NCI-H345 treated with DMSO at 0.1 percent for 48 hours (cell line): Measurements from ENCODE around the gene SYNE2.

Experiments used
- DNase-seq: peaks from one replicate; lab custom pipeline; 2025; ENCODE audit not compliant: unreplicated experiment; lab: John Stamatoyannopoulos, UW

Gene SYNE2

GRCh38 chr14:64212666-64213065, 359.9 kb downstream of the SYNE2 start:
- no peak for DNase-seq

- DNase-seq, result no peak
Measured at GRCh38 chr14:64213086-64213485, 360.3 kb downstream of the SYNE2 start.

- no peak for DNase-seq
Measured at GRCh38 chr14:64213853-64214570, 361.2 kb downstream of the SYNE2 start.

DNA sequence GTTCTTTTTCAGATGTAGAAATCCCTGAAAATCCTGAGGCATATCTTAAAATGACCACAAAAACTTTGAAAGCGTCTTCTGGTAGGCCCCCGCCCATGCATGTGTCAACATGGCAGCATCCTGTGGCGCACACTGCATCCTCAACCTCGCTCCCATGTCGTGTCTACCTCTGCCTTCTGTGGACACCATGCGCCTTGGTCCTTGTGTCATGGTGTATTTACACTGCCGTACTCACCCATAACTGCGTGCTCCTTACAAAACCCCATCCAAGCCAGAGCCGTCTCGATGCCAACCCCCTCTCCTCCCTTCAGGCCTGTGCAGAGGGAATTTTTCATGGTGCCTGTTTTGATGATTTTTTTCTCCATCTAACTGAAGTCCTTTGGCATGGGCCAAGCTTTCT, 362.5 kb downstream of the SYNE2 start:
- no peak for DNase-seq

GRCh38 chr14:64215978-64216377, 363.2 kb downstream of the SYNE2 start:
- DNase-seq, result no peak

- no peak for DNase-seq
Measured at GRCh38 chr14:64217308-64217707, 364.5 kb downstream of the SYNE2 start.

DNA sequence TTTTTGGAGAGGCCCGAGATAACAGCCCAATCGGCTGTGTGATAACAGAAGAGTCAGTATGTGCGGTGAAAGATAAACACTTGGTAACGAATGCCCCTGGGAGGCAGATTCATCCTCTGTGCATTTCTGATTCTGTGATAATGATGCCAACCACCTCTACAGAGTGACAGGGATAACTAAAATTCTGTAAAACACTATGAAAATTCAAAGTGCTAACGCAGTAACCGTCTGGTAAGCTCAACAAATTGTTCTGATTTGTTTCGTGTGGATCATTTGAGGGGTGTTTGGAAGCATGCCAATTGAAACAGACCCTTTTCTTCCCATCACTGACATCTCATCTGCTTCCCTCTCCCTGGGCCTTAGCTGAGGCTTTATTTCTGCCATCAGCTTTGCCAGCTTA, 365.0 kb downstream of the SYNE2 start:
- DNase-seq, result no peak

DNA sequence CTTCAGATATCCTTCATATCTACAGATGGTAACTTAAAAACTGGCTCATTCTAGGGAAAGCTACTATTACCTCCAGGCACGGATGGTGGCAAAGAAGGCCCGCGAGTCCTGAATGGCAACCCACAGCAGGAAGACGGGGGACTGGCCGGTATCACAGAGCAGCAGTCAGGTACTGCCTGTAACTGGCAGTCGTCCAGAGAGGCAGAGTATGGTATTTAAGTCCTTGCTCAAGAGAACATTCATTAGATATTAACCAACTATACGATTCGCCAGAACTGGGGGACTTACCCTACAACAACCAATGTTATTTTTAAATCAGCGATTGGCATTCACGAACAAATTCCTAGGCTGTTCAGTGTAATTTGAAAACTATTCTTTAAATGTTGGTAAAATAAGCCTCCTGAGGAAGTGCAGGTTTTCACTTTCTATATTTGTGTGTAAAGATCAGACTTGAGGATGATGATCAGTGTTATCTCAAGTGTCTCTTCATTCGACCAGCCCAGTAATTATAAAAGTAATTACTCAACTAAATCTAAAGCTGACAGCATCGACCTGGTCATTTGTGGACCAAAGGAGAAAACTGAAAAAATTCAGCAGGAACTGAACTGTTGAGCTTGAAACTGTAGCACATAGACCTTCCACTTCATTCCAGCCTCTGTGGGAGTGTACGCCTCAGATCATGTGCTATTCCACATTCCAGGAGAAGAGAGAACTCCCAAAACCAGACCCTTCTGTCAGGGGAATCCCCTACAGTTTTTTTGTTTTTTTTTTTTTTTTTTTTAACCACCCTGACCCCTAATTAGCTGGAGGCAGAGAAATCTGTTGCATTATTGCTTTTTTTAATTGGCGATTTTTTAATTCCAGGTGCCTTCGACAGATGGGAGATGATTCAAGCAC, 365.8 kb downstream of the SYNE2 start:
- DNase-seq, result no peak

- DNase-seq, result no peak
Measured at GRCh38 chr14:64220056-64220455, 367.3 kb downstream of the SYNE2 start.

DNA sequence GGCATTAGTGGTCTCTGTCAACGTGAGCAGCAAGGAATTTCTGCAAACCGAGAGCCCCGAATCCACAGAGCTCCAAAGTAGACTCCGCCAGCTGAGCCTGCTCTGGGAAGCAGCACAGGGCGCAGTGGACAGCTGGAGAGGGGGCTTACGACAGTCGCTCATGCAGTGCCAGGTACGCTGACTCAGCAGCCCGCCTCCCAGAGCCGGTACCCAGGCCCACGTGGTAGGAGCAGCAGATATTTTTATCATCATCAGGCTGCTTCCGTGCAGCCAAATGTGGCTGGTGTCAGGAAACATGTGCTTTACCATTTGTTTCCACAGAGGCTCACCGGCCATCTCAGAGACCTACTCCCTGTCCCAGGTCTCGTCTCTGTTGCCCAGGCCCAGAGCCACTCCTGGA, 367.7 kb downstream of the SYNE2 start:
- no peak for DNase-seq

- DNase-seq, result no peak
Measured at GRCh38 chr14:64221391-64222003, 368.7 kb downstream of the SYNE2 start.

- no peak for DNase-seq
Measured at GRCh38 chr14:64225151-64225757, 372.4 kb downstream of the SYNE2 start.

- no peak for DNase-seq
Measured at GRCh38 chr14:64227856-64228255, 375.1 kb downstream of the SYNE2 start.

DNA sequence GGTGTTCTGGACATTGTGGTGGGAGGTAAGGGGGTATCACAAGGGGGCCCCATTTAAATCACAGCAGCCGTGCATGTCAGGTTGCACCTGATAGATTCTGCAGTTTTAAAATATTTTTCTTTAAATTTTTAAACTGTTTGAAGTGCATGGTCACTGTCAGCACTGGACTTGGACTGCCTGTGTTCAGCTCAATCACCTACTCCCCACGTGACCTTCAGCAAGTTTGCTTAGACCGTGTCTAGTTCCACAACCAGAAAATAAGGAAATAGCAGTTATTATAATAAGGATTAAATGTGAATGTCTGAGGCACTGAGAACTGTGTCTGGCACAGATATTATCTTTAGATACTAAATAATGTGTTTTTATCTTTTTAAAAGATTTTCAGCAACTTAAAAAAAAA, 376.7 kb downstream of the SYNE2 start:
- no peak for DNase-seq

DNA sequence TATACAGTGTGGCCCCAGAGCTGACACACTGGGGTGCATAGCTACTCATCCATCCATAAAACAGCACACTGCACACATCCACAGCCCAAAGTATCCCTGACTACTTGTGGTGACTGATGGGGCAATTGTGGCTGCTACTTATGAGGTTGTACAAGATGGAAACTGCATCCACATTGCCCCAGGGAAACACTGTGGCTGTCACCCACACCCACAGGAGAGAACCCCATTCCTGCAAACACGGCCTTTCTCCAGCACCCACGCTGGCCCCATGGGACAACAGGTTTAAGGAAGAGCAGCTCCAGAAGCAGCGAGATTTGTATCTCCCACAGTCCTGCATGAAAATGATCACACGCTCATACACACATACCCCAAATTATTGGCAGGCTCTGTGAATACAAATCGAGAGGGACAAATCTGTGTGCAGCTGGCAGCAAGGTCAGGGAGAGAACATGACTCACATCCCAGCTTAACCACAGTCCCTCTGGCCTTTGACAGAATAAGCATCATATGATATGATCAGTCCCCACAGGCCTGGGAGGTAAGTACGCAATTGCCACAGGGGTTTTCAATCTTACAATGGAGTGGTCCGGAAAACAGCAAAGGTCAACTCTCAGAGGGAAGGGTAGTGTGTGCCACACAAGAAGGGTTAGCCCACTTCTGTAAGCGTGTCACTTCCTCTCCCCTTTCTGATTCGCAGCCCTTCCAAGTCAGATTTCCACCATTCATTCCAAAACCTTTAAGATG, 379.5 kb downstream of the SYNE2 start:
- no peak for DNase-seq

DNA sequence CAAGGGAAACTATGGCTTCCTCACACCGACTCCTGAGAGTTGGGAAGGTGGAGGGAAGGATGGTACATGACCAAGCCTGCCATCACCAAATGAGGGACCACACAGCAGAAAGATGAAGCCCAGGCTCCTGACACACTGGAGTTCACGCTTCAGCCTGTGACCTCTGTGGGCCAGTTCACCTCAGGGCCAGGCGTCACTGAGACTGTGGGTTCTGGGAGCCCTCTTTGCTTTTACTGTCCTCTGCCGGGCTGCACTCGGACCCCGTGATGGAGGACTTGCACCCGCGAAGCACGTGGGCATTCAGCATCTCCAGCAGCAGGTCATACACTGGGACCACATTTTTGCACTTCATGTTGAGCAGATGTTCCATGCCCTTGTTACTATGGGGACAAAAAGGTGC, 380.1 kb downstream of the SYNE2 start:
- DNase-seq, result no peak

- no peak for DNase-seq
Measured at GRCh38 chr14:64233531-64234190, 380.9 kb downstream of the SYNE2 start.

DNA sequence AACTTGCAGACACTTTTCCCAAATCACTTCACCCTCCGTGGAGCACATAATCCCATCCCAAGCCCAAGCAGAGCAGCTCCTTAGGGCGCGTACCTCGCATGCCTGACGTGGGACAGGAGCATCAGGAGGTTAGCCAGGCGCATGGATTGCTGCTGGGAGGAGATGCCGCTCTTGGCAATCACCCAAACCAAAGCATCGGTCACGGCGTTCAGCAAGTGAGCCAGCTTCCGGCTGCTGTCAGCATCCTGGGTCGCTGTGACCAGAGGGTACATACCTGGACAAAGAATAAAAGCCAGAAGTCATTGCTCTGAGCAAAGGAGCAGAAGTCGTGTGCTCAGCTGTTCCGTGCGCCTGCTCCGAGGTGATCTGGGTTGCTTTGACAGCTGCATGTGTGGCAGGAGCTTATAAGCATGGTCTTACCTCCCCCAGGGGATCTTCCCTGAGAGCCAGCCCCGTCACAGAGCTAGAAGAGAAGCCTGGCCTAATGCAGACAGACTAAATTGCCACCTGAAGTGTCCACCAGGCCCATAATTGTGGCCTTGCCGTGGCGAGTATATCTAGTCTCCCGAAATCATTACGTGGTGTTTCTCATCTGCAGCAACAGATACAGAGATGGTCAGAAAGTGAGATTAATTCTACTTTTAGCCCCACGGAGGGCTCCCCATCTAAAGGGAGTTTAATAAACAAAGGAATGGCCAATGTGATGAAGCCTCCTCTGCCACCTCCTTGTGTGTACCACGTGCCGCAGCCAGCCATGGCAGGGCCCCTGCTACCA, 382.3 kb downstream of the SYNE2 start:
- peak; percentile 61 for DNase-seq
